Measurements from ENCODE around the gene GLIS1.

Gene GLIS1

DNA sequence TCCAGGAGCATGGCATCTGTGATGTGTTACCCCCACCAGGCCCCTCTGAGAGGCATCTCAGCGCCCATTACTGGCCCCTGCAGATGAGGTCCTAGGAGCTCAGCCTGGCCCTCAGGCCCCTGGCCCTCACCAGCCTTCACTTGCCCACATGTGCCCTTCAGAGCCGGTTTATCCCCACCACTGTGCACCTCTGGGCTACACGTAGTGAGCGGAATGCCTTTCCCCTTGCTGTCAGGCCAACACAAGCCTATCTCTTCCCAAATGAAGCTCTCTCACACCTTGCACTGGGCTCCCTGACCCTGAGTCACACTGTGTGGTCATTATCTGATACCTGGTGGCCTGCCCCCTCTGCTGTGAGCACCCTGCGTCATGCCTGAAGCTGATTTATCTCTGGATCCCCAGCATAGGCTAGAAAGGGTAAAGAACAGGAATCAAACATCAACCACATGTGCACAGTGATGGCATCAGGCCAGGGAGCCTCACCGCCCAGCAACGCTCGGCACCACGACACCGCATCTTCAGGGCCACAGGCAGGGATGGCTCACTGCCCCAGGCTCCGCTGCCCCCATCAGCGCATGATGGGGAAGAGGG is 49.1 kb downstream of the GLIS1 start:
- no peak for DNase-seq

DNA sequence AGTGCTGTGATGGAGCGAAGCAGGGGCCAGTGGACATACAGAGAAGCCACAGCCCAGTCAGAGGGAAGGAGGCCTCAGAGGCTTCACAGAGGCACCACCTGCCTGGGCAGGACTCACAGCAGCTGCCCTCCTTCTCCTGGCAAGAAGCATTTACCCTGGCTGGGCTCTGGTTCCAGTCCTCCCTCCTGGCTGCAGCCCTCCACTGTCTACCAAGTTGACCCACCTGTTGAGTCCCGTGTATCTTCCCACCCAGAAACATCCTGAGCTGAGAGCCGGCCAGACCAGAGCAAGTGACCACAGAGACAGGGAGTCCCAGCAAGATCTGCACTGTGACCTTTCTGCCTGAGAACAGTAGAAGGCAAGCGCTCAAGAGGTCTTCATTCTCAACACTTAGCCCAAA is 49.7 kb downstream of the GLIS1 start:
- DNase-seq, result no peak

DNA sequence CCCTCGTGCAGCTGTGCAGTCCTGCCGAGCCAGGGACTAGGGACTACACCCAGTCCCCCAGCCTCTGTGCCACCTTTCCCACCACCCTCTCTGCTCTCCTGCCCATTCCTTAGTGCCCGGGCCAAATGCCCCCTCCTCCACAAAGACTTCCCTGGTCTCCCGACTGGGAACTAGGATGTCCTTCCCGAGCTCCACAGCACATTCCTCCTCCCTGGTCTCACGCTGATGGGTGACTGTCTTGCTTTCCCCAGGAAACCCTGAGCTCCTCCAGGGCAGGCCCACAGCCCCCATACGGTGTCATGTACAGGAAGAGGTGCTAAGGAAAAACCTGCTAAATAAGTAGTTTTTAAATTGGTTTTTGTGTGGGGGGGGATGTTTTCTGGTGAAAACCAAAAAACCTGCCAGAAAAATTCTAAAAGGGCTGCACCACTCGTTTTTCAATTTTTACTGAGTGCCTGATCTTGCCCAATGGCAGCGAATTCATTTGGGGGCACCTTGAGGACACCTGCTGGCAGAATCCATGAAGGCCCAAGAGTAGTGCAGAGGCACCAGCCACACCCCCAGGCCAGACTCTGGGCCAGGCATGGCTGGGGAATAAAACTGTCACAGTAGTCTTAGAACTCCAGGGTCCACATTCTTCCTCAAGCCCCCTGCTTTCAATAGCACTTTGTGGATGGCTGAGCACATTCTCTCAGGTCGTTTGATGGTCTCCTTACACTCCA is 50.4 kb downstream of the GLIS1 start:
- DNase-seq, result no peak

DNA sequence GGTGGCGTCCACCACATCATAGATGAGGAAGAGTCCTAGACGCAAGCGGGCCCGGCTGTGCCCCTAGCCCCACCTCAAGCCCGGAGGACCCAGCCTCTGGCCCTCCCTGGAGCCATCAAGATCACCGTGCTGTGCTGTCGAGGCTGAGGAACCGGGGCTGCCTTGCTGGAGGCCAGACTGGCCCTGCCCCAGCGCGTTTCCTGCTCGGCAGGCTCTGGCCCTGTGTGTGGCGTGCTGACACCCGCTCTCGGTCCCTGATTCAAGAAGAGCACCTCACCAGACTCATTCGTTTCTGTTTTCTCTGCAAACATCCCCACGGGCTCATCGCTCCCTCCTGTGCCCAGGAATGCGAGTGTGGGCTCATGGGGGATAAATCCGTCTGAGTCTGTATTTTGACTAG is 51.1 kb downstream of the GLIS1 start:
- no peak for DNase-seq

DNA sequence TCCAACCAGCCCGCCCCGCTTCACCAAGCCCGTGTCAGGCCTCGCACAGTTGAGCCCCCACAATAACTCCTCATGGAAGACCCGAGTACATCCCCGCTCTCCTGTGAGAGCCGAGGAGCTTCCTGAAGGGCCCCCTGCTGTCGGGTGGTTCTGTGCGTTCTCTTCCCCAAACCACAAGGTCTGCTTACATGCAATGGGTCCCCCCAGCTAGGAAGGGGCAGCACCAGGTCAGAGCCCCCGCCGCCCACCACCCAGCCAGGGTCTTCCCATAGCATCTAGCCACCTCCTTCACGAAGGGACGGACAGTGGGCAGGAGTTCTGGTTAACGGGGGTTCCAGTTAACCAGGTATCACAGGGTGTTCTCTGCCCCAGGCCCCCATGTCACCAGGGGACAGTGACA is 51.5 kb downstream of the GLIS1 start:
- no peak for DNase-seq

DNA sequence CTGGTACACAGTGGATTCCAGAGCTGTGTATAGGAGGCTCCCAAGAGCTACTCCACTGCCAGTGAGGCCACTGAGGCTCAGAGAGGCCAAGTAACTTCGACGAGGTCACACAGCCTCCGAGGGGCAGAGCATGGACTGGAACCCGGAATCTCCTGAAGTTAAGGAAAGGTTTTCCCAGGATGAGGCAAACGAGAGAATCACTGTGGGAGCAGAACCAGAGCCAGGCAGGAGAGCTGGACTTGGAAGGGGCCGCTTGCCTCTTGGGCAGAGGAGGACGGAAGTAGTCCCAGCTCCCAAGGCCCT is 52.0 kb downstream of the GLIS1 start:
- DNase-seq, result no peak

DNA sequence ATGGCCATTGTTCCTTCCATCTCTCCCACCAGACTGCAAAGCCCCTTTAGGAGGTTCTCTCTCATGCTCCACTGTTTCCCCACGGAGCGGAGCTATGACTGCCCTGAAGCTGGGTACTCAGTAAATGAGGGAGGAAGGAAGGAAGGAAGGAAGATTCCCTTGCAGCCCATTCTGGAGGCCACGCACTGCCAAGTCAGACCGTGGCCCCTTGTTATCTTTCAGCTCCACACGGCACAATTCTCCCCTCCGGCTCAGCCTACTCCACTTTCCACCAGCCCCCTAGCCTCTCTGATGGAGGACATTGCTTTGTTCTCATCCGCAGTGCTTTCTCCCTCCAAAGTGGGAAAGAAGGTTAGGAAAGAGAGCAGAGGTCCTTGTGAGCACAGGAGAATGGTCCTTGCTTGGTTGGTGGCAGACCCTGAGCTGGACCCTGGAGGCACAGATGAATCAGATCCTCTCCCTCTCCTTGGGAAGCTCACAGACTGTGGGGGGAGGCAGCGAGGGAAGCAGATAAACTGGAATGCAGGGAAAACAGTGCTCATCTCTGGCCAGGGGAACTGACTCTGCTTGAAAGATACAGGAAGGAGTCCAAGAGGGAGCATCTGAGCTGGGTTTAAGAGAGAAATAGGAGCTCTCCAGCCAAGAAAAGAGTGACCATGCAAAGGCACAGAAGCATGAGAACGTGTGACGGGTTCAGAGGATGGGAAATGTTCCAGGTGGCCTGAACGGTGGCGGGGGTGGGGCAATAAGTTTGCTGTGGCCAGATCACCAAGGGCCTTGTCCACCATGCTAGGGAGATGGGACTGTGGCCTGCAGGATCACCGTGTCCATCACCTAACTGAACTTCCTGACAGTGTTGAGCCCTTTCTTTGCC is 52.6 kb downstream of the GLIS1 start:
- DNase-seq, result no peak

DNA sequence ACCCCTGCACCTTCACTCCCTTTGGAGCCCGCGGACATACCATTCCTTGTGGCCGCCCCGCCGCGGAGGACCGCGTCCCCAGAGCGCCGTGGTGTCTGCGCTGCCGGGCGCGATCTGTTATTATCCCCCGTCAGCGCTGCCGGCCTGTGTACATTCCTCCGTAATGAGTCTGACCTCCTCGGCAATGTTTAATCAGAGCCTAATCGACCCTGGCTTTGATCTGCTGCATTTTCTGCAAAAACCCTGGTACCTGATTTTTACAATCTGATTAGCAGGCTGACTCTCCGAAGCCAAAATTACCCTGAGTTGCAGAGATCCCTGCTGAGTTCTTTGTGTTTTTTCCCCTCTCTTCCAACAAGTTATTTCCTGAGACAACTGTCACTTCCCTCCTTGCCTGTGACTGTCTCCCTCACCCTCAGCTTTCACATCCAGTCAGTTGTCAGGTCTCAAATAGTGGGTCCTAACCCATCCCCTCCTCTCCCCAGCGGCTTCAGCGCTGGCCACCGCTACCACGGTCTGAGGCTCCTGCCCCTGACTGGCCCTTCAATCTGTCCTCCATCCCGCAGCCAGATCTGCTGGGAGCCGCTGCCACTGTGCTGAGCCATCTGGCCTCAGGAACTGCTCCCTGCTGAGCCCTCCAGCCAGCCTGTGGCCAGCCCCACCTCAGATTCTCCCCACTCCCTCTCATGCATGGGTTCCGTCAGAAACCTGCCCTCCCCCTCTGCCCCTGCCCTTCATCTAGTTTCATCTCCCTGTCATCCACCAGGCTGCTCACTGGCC is 53.5 kb downstream of the GLIS1 start:
- no peak for DNase-seq

DNA sequence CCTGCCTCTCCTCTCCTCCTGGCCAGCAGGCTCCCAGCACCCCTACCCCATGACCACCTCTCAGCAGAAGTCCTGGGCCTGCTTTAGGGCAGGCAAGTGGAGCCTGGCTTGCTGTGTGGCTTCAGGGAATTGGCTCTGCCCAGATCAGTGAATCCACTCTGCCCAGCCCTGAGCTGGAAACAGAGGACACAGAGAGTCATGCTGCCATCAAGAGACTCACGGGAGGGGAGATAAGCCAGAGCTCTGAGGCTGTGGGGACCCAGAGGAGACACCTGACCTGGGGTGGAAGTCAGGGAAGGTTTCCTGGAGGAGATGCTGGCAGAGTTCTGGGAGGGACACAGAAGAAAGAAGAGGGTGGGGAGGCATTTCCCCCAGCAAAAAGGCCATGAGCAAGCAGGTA is 54.2 kb downstream of the GLIS1 start:
- DNase-seq, result no peak

DNA sequence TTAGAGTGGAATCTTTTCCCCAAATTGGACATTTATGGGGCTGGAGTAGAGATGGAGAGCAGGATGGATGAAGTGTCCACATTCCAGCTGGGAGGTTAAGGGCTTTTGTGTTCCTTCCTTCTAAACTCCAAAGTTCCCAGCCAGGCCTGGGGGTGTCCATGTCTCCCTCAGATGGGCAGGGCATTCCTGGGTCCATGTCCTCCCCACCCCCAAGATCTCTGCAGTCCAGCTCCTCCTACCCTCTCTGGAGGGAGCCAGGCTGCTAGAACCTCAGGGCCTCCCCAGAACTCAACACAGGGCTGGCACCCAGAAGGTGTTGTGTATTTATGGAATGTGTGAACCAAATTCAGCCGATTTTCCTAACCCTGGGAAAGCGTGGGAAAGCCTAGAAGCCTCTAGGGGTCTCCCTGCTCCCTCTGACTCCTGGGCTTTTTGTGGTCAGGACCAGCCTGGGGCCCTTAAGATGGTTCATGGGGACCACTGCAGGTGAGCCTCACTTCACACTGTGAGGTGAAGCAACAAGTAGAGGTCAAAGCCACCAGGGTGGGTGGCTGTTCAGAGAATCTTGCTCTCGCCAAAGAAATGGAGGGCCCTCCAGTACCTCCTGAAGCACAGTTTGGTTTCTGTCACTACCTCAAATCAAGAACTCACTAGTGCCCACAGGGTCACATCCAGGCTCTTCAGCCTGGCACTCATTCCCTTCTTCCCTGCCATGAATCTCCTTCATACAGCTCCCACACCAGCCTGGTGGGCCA is 54.8 kb downstream of the GLIS1 start:
- no peak for DNase-seq

DNA sequence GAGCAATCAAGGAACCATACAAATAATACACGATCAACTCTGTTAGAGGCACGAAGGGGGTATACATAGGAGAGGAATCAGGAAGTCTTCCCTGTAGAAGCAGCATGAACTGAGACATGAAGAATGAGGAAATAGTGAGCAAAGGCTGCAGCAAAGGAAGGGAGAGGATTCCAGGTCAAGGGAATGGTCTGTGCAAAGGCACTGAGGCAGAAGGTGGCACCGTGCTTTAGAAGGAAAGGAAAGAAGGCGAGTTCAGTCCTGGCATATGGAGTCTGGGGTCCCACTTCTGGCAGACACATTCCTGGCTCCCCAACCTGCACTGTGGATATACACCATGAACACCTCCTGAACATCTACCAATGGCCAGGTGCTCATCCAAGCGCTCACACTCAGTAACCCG is 56.1 kb downstream of the GLIS1 start:
- DNase-seq, result no peak

DNA sequence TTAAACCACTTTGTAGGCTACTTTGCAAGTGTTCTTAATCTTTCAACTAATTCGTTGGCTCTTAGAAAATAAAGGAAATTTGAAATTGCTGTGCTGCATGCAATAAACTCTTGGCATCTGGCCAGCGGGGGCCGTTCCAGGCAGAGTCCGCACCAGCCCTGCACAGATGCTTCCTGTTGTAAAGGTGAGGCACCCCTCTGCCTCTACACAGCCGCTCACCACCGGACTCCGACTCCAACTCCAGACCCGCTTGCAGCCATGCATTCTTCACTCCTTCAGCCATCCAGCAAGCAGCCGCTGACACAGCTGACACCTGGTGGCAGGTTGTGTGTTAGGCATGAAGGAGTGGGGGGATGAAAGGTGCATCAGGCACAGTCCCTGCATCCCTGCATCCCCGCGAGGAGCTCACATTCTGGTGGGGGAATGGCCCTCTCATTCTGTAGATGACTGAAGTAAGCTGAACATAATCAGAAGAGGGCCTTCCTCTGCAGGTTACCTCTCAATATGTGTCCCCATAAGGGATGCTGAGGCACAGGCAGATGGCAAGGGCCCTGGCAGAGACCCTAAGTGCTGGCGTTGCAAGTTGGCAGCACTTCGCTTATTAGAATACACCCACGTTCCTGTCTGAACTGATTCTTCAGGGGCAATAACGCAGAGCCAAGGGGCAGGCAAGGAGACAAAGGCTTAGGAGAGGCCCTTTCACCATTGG is 56.8 kb downstream of the GLIS1 start:
- no peak for DNase-seq

DNA sequence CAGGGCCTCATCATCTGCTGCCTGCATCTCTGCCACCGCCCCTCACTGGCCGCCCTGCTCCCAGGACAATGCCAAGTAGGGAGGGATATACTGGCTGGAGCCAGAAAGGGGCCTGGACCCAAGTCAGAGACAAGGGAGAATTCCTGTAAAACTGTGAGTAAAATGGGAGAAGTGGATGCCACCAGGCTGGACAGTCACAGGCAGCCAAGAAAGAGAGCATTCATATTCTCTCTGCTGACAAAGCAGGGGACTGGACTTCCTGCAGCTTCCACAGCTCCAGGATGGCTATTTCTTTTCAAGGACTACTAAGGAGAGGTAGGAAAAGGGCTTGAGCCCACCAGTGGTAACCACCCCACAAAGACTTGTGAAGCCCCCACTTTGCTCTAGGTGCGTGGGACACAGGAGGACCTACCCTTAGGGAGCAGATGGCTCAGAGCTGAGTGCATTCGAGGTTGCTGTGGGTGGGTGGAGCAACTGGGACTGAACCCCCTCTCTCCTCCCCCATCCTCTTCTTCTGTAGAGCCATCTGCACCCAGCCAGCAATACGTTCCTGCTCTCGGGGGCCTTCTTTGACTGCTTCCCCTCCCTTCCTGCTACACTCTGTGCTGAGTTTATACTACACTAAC is 57.5 kb downstream of the GLIS1 start:
- no peak for DNase-seq

DNA sequence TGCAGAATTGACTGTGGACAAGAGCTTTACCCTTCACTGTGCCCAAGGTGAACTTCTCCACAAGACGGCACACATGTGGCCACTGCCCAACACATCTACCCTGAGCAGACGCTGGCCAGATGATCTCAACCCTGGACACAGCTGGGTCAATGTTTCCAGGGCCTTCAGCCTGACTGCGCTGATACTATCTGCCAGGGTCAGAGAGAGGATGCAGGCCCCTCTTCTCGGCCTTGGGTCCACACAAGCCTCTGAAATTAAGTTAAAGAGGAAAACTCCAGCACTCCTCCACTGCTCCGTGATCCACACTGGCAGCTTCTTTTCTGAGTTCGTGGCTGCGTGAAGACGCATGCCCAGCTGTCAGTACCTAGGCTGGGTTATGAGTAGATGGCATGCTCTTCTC is 58.1 kb downstream of the GLIS1 start:
- DNase-seq, result no peak

DNA sequence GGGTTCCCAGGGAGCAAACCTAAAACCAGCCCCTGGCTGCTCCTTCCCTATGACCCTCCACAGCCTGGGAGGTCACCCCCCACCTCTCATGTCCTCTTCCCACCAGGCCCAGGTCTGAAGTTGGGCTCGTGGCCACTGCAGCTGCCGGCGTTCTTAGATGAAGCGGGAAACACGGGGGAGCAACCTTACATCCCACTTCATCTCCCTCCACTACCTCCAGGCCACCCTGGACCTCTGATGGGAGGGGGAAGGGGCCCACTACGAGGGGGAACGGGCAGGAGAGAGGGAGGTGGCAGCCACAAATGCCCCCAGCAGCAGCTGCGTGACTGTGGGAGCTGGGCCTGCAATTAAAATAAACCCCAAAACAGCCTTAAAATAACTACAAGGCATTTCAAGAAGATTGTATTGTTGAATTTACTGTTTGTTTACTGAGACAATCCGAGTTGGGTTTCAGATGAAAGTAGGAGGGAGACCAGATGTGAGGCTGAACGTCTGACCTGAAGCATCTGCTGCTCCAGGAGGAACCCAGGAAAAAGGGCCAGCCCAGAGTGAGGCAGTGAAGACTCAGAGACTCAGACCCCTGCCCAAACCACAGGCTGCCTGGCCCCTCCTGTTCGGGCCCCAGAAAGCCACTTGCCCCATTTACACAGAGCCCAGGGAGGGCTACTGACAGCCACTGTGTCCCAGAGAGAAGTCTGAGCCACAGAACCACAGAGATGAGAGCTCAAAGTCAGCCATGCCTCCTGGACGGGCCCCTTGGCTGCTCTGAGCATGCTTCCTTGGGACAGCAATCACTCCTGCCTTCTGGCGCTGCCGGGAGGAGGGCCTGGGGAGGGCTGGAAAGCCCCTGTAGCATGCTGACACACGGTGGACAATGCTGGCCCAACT is 59.8 kb downstream of the GLIS1 start:
- DNase-seq, result no peak

DNA sequence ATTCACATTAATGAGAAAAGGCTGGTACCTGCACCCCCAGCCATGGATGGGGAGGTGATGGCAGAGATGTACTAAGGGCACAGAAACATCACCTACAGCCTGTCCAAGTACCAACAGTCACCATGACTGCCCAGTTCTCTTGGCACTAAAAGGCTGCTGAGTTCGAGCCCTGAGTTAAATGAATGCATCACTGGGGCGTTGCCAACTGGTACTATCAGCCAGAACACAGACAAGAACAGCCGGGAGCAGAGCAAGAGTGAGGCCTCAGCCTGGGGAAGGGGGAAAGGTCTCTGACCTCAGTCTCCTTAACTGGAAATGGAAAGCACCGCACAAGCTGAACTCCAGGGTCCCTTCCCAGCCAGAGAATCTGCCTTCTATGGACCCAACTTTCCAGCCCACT is 60.5 kb downstream of the GLIS1 start:
- no peak for DNase-seq

DNA sequence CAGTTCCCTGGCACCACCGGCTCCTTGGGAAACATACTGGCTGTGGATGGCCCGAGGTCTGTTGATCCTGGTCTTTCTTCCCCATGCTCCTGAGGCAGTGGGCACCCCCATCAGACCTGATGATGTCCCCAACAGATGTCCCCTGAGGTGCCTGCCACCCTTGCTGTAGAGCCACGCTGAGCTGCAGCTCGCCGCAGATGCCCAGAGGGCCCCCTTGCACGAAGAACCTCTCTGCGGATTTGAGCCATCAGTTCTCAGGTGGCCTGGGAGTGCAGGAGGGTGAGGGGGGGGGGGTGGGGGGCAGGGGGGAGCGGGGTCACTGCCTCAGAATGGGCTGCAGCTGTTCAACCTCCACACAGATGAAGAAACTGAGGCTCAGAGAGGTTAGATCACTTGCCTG is 60.9 kb downstream of the GLIS1 start:
- DNase-seq, result no peak

DNA sequence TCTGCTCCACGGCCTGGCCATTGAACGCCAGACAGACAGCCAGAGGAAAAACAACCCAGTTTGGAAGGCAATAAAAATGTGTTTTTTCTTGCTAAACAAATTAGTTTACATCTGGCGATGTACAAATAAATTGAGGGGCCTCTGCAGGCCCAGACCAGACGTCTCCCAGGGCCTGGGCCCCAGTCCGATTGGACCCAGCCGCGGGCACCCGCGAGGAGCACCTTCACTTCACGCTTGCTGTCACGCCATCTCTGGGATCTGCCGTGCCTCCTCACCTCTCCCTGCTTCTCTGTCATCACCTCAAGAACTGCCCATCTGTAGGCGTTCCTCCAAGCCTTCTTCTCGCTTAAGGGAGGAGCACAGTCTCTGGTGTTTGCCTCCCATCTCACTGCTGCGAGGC is 61.5 kb downstream of the GLIS1 start:
- no peak for DNase-seq

DNA sequence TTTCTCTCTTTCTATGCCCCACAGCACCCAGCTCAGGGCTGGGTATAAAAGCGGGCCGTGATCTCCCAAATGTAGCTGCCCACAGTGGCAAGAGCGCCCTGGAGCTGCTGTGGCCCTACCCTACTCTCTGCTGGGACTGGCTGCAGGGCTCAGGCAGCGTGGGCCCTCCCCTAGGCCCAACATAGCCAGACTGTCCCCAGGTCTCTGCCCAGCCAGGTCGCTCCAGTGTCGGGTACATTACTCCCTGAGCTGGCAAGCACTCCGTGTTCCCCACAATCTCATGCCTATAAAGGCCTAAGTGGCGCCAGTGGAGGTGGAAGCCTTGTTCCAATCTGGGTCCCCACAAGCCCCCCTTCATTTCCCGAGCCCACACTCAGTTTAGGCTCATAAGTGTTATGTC is 66.2 kb downstream of the GLIS1 start:
- no peak for DNase-seq

DNA sequence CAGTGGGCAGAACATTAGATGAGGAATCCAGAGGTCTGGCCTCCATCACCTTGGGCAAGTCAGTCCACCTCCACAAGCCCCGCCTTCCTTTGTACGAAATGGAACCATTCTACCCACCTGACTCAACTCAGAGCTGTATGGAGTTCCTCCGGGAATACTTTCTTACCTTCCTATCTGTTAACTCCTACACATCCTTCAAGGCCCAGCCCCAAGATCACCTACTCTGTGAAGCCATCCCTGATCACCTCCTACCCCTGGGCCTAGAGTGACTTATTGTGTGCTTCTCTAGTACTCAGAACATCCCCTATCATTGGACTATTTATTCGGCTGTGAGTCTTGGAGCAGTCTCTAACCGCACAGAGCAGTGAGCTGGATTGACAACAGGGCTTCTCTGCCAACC is 66.7 kb downstream of the GLIS1 start:
- DNase-seq, result no peak

Measured in NCI-H2081 treated with DMSO at 0.1 percent for 48 hours (cell line).